Suprapubic skin (tissue), 3 donors: ENCODE measurements around the gene GPN2.

Experiments
- EP300 ChIP-seq: sonication (generic); formaldehyde crosslinking; IDR thresholded peaks from one replicate; pipeline ENCODE4 v1.6.1; 2017; ENCODE audit warnings: antibody characterized with exemption
- POLR2A ChIP-seq, 2 donors: fragments of 450-650 bp; IDR thresholded peaks; one replicate each; pipeline ENCODE4 v1.6.1; 2017; ENCODE audit warnings: antibody characterized with exemption in 2 of 2, mild to moderate bottlenecking in 2 of 2, moderate library complexity in 2 of 2
- TF ChIP-seq, protein P1 (sequence below), 2 donors: fragments of 200-600 bp in 1 of 2; fragments of 450-650 bp in 1 of 2; sonication (generic) in 1 of 2; IDR thresholded peaks; one replicate each; pipeline ENCODE4 v1.5.1; 2016 to 2019; ENCODE audit warnings: antibody characterized with exemption in 2 of 2, mild to moderate bottlenecking in 1 of 2, moderate library complexity in 1 of 2

DNA sequence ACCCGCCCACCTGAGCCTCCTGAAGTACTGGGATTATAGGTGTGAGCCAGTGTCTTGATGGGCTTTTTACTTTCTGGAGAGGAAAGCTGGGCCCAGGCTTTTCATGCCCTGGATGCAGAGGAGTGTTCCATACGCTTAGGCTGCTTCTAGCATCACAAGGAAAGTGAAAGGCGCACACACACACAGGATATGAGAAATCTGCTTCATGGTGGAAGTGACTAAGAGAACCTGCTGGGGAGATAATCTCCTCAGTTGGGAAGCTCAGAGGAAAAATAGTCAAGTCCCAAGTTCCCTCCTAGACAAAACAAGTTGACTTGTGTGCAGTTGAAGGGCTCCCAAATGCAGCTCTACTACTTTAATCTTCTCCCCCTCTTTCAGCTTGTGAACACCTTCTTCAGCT is 33.6 kb upstream of the GPN2 start:
- TF ChIP-seq, protein P1, sequence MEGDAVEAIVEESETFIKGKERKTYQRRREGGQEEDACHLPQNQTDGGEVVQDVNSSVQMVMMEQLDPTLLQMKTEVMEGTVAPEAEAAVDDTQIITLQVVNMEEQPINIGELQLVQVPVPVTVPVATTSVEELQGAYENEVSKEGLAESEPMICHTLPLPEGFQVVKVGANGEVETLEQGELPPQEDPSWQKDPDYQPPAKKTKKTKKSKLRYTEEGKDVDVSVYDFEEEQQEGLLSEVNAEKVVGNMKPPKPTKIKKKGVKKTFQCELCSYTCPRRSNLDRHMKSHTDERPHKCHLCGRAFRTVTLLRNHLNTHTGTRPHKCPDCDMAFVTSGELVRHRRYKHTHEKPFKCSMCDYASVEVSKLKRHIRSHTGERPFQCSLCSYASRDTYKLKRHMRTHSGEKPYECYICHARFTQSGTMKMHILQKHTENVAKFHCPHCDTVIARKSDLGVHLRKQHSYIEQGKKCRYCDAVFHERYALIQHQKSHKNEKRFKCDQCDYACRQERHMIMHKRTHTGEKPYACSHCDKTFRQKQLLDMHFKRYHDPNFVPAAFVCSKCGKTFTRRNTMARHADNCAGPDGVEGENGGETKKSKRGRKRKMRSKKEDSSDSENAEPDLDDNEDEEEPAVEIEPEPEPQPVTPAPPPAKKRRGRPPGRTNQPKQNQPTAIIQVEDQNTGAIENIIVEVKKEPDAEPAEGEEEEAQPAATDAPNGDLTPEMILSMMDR (IDR thresholded peaks at IDR 0.05): no peak
- TF ChIP-seq POLR2A (IDR thresholded peaks at IDR 0.05): no peak
- TF ChIP-seq EP300: no peak
